NCI-H345 treated with DMSO at 0.1 percent for 48 hours (cell line): ENCODE measurements around the gene PHACTR2.
"Not testable (repeated sequence)": the region's sequence is repeated elsewhere in the genome, so short reads cannot be mapped to it uniquely, and the experiment has no call there.

Experiments
- DNase-seq: peaks from one replicate; lab custom pipeline; 2025; ENCODE audit not compliant: unreplicated experiment; lab: John Stamatoyannopoulos, UW

PHACTR2 gene

GRCh38 chr6:143844006-143844405 is 166.2 kb downstream of the PHACTR2 start:
- no peak for DNase-seq

GRCh38 chr6:143845033-143845432 is 167.3 kb downstream of the PHACTR2 start:
- no peak for DNase-seq

GRCh38 chr6:143851706-143852105 is 173.9 kb downstream of the PHACTR2 start:
- not testable (repeated sequence) for DNase-seq

GRCh38 chr6:143855057-143855456 is 177.3 kb downstream of the PHACTR2 start:
- DNase-seq = not testable (repeated sequence)

GRCh38 chr6:143856762-143857161 is 179.0 kb downstream of the PHACTR2 start:
- DNase-seq = not testable (repeated sequence)

GRCh38 chr6:143857651-143858050 is 179.9 kb downstream of the PHACTR2 start:
- DNase-seq = no peak

- DNase-seq = no peak
Observed at GRCh38 chr6:143859891-143860660, 182.3 kb downstream of the PHACTR2 start.

- DNase-seq = no peak
Observed at GRCh38 chr6:143863771-143864170, 186.0 kb downstream of the PHACTR2 start.

GRCh38 chr6:143864234-143864633 is 186.5 kb downstream of the PHACTR2 start, which contains the start of gene ZC2HC1B:
ZC2HC1B (plus strand) TSS chr6:143864474; CDS start chr6:143864540, 66 bp downstream.
- no peak for DNase-seq

GRCh38 chr6:143867236-143867635 is 189.5 kb downstream of the PHACTR2 start:
- no peak for DNase-seq

GRCh38 chr6:143868808-143869207 is 191.0 kb downstream of the PHACTR2 start:
- not testable (repeated sequence) for DNase-seq

GRCh38 chr6:143871202-143871730 is 193.5 kb downstream of the PHACTR2 start:
- not testable (repeated sequence) for DNase-seq

- no peak for DNase-seq
Observed at GRCh38 chr6:143872201-143872600, 194.4 kb downstream of the PHACTR2 start.

- not testable (repeated sequence) for DNase-seq
Observed at GRCh38 chr6:143873600-143873999, 195.8 kb downstream of the PHACTR2 start.

- not testable (repeated sequence) for DNase-seq
Observed at GRCh38 chr6:143874503-143874902, 196.7 kb downstream of the PHACTR2 start.

- DNase-seq = no peak
Observed at GRCh38 chr6:143877584-143878271, 200.0 kb downstream of the PHACTR2 start.

GRCh38 chr6:143878272-143878760 is 200.6 kb downstream of the PHACTR2 start:
- DNase-seq = no peak

GRCh38 chr6:143880412-143880811 is 202.6 kb downstream of the PHACTR2 start:
- DNase-seq = no peak
